ENCODE results near the gene DCAF8.
A peak's percentile ranks its signal among the peaks of the same experiment; 100 is the strongest.
"Not testable (repeated sequence)": the region's sequence is repeated elsewhere in the genome, so short reads cannot be mapped to it uniquely, and the experiment has no call there.

The DCAF8 gene

DNA sequence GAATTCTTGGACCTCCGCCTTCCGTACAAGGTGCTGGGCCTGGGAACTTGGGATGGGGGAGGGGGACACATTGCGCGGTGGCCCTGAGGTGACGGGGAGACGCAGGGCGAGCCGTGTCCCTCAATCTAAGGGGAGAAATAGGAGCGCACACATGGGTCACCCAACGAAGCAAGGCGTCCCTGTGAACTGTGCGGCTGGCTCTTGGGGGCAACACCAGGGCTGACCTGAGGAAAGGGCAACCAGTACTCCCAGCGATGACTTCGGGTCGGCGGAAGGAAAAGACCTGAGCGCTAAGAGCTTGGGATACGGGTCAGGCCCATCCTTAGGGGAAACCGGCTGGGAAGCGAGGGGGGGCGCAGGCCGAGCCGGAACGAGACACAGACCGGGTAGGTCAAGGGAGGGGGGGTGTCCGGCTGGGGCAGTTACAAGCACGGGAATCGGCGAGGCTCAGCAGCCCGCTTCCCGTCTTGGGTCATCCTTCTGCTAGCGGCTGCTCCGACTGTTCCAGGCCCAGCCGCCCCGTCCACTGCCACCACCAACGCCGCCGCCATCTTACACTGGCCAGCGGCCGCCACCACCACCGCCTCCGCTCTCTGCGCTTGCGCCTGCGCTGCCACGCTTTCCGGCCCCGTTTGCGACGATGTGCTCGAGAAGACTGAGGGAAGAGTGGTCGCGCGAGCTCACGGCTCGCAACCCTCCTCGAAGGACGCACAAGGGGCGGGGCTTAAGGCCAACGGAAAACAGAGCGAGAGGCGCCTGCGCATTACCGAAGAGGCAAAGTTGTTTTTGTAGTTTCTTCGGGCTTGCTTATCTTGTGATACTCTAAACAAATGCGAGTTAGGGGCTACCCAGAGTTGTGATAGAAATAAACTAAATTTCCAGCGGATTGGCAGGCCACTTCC, at the start of gene DCAF8:
DCAF8 (minus strand) TSS at position 657 of the 902 bp plus-strand sequence. CDS start 18,541 bp downstream, outside the sequence.
- peak; percentile 99 for DNase-seq

DNA sequence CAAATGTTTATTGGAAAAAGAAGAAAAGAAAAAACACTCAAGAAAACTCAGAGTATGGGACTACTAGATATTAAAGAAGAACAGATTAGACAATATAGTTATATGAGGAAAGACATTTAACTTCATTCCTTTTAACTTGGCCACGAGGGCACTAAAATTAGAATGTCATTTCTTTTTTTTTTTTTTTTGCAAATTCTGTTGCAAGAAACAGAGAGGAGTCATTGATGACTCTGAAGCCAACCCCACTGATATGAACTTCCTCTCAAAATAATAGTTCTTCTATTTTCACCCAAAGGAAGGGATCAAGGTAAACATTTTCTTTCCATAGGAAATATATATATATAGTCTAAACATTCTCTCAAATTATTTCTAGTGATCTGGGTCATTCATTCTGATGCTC, 47.2 kb upstream of the DCAF8 start:
- no peak for DNase-seq

DNA sequence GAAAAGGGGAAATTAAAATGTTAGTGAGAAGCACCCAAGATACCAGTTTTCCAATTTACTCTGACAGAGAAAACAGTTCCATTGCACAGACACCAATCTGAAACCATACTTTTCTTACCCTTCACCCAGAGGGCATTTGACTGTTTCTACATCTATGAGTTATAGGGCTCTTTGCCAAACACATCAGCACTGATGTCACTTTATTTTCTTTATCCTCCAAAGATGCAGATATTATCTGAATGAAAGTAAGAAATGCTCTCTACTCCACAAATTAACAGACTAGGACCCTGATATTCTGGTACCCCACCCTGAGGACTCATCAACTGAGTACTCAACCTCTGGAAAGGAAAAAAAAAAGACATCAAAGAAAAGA, 46.8 kb upstream of the DCAF8 start:
- DNase-seq: no peak

DNA sequence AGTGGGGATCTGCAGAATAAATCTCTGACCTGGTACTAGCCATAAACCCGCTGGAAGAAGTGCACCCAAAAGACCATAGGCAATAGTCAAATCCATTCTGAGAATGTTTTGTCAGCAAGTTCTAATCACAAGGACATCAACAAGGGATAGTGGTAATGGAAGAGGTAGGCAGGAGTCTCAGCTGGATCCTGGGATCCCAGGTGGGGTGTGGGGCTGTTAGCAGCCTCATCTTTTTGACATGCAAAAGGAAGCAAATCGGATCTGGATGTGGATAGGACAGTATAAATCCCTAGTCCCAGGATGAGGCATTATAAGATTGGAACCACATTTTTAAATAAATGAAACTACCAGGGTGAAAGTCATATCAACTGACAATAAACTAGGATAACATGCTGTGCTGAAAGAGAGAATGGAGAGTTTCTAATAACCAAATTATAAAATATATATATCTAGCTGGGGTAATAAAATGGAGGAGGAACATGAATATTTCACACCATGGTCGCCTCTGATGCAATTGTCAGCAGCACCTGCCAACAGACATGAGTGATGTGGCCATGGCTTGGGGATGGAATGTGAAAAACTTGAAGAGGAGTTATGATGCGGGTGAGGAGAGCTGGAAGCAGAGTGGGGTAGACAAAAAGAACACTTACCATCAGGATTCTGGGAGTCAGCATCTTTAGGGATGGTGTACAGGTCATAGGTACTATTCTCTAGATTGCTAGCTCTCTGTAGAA, 46.3 kb upstream of the DCAF8 start:
- DNase-seq: no peak

DNA sequence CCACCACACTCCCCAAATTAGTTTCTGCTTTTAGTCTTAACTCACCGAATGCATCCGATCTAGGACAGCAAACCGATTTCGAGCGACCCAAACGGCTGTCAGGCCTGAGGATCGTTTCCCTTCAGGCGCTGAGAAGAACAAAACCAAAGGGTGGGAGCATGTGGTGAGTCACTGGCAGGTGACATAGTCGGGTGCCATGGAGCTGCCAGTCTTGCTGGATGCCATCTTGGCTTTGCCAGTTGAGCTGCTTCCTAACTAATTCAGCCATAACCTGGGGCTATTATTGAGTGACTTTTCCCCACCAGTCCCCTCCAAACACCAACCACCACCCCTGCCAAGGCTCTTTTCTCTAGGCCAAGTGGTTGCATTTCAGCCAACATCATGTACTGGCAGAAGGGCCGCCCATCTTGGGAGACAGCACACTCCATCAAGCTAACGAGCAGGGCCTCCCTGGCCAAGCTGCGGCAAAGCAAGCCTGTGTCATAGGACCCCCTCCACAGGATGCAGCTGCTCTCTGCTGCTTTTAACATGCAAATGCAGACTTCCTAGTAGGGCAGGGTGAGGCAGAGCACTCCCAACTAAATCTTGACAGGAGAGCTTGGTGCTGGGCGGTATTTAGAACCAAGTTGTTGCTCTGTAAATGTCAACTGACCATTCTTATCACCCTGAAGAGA, 44.9 kb upstream of the DCAF8 start:
- DNase-seq: no peak

DNA sequence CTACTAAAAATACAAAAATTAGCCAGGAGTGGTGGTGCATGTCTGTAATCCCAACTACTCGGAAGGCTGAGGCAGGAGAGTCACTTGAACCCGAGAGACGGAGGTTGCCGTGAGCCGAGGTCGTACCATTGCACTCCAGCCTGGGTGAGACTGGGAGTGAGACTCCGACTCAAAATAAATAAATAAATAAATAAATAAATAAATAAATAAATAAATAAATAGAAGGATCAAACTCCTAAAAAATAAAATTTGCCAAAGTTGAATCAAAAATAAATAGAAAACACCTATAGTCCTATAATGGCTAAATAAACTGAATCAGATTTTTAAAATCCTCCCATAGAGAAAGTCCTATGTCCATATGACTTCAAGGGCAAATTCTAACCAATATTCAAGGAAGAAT, 37.8 kb upstream of the DCAF8 start:
- DNase-seq: no peak

DNA sequence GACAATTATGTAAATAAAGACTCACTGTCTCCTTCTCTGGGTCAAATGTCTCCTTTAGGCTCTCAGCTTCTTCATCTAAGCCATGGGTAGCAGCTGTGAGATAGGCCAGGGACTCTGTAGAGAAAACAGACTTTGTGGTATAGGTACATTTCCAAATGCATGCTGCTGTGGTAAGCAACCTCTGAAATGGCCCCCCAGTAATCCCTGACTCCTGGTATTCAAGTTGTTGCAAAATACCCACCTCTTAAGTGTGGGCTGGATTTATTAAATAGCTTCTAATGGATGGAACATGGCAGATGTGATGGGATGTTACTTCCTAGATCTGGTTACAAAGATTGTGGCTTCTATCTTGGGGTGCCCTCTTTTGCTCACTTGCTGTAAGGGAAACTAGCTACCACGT, 33.7 kb upstream of the DCAF8 start:
- no peak for DNase-seq

DNA sequence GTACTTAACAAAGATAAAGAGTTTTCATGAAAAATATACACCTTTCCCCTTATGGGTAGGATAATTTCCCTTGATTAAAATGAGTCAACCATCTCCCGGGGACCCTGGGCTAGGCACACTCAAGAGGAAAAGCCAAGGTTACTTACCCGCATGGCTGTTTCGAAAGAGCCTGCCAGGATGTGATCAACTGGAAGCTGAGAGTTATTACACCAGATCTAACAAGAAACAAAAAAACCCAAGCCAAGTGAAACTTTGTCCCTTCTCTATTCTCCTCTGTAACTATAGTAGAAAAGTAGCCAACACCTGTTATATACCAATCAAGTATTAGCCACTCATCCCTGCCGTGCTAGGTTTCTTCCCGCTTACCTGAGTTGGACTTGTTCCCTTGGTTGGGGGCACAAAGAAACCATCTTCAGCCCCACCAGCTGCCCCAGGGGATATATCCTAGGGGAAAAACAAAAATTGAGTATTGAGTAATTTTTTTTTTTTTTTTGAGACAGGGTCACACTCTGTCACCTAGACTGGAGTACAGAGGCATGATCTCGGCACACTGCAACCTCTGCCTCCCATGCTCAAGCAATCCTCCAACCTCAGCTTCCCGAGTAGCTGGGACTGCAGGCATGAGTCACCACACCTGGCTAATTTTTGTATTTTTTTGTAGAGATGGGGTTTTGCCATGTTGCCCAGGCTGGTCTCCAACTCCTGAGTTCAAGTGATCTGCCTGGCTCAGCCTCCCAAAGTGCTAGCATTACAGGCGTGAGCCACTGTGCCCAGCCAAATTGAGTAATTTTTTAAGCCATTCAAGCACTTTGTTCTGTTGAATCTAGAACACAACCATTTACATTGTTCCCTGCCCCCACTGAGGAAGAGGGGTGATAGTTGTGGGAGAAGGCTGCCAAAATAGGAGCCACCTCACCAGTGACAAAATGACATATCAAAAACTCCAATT, 30.9 kb upstream of the DCAF8 start:
- DNase-seq: no peak

DNA sequence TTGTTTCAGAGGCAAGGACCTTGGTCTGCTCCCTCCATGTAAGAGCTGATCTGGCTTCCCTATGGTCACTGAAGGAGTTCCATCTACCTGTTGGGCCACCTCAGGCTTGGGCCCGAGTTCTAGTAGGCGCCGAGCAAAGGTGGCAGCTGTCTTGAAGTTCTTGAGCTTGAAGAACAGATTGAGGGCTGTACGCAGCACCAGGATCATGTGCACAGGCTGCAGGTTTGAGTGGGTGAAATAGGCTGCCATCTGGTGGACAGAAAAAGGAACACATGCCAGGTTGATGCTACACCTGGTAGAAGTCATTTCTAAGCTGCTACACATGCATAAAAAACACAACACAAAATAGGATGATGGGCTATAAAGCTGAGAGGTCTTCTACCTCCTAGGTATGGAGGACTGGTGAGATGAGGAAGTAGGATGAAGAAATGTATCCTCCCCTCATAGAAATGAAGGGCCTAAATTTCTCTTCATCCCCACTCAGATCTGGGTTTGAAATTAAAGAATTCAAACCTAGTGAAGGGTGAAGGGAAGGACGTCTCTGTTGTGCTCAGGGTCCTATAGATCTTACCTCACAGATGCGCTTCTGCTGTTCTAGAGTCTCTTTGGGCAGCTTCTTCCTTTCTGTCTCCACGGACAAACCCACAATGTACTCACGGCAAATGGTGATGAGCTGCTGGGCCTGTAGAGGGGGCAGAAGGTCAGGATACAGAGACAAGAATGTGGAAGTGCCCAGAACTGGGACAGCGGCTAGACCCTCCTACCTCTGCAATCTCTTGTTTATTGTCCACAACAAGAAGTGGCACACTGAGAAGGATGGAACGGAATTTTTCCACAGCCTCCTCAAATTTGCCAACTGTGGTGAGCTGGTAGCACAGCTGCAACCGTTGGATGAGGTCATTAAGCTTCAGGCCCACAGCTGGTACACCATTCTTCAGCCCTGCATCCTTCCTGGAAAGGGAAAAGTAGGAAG, 29.2 kb upstream of the DCAF8 start:
- peak; percentile 68 for DNase-seq

DNA sequence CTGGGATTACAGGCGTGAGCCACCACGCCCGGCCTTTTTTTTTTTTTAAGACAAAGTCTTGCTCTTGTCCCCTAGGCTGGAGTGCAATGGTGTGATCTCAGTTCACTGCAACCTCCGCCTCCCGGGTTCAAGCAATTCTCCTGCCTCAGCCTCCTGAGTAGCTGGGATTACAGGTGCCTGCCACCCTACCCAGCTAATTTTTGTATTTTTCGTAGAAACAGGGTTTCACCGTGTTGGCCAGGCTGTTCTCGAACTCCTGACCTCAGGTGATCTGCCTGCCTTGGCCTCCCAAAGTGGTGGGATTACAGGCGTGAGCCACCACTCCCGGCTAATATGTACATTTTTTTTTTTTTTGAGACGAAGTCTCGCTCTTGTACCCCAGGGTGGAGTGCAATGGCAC, 25.4 kb upstream of the DCAF8 start:
- DNase-seq: not testable (repeated sequence)

DNA sequence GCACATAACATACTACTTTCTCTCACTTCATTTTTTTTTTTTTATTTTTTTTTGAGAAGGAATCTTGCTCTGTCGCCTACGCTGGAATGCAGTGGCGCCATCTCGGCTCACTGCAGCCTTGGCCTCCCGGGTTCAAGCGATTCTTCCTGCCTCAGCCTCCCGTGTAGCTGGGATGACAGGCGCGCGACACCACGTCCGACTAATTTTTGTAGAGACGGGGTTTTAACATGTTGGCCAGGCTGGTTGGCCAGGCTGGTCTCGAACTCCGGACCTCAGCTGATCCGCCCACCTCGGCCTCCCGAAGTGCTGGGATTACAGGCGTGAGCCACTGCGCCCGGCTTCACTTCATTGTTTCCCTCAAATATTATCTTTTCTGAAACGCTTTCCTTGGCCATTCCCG, 23.2 kb upstream of the DCAF8 start:
- DNase-seq: no peak

DNA sequence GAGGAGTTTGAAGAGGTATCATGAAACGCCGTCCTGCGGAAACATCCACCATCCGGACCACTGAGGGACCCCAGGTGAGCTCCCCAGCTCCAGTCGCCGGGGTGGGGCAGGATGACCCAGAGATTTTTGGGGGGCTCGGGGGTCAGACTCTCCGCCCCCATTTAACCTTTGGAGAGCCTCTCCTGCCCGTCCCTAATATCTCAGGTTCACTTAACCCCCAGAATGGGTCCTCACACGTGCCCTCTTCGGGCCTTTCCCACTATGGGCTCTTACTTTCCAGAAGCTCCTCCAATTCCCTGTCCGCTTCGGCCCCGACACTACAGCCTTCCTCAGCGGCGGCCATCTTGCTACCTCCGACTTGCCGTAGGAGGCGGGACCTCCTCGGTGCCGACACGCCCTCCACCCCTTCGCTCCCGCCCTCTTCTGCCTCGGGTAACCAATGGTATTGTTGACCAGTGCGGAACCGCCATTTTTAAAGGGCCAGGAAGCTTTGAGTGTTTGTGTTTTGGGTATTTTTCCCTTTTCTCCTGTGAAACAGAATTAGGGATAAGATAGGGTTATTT, 22.5 kb upstream of the DCAF8 start, which contains the start of gene PEX19:
PEX19 (minus strand) TSS at position 352 of the 563 bp plus-strand sequence; CDS start at position 343, 9 bp downstream.
- peak; percentile 97 for DNase-seq

DNA sequence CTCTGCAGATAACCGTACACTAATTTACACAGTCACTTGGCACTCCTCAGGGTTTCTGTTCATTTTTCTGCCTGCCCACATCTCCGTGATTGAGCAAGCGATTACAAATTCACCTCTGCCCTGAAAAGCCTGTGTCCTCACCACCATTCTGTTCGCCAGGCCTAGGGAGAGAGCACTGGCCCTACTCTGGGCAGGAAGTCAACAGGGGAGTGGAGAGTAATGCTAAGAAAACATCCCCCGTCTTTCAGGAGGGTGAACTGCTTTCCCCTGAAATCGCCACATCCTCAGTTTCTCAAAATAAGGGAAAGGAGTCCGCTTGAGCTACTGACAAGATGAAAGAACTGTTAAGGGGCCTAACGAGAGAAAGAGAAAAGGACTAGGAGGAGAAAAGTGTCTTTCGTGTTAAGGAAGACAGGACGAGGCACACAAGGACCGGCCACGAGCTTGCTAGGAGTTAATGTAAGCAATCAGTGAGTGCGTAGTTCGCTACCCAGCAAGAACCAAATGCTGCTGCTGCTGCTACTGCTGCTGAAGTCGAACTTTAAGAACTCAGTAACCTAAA, 22.0 kb upstream of the DCAF8 start:
- DNase-seq: peak; percentile 51

DNA sequence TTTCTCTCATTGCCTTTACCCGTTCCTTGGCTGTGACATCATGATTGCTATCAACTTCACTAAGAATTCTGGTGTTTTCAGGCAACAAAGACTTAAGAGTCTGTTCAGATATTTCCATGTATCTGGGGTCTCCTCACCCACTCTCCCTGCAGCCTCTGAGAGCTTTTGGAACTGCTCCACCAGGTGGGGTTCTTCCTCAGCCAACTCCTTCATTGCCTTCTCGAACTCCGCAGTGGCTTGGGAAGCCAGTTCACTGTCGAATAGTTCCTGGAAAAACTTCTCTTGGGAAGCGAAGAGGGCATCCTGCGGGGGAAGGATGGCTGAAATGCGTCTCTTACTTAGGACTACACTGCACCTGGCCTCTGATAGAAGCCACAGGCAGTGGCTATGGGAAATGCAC, 20.5 kb upstream of the DCAF8 start:
- DNase-seq: no peak

DNA sequence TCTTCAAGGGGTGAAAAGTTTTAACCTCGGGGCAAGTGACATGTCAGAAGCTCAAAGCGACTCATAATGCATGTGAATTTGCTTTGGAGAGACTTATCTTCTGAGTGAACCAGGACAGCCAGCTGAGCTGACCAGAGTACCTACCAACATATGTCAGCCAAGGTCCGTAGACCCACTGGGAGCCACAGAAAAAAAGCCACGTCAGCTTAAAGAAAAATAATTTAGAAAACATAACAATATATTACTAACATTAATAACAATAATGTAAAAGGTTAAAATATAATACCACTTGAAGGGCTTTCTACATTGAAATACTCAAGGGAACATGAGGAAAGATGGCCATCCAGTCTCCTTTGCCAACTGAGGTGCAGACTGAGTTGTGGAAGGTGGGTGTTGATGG, 15.6 kb upstream of the DCAF8 start:
- DNase-seq: no peak

DNA sequence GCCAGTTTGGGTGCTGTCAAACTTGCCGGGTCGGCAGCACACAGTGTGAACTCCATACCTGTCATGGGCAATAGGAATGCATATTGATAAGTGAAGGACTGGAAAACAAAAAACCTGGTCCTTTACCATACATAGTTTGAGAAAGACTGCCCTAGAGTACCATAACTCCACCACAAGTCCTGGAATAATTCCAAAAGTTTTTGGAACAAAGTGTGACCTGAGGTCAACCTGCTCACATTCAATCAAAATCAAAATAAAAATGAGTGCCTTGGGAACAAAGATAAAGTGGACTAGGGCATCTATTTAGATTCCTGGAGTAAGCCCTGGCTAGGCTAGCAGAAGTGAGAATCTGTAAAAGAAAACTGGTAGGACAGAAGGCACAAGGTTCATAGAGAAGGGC, 15.0 kb upstream of the DCAF8 start:
- DNase-seq: no peak

DNA sequence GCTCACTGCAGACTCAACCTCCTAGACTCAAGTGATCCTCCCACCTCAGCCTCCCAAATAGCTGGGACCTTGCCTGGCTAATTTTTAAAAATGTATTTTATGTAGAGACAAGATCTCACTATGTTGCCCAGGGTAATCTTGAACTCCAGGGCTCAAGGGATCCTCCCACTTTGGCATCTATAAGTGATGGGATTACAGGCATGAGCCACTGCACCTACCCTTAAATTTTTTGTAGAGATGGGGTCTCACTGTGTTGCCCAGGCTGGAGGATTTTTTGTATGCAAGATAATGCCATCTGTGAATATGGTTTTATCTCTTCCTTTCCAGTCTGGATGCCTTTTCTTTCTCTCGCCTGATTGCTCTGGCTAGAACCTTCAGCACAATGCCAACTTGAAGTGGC, 8.7 kb upstream of the DCAF8 start:
- DNase-seq: no peak

DNA sequence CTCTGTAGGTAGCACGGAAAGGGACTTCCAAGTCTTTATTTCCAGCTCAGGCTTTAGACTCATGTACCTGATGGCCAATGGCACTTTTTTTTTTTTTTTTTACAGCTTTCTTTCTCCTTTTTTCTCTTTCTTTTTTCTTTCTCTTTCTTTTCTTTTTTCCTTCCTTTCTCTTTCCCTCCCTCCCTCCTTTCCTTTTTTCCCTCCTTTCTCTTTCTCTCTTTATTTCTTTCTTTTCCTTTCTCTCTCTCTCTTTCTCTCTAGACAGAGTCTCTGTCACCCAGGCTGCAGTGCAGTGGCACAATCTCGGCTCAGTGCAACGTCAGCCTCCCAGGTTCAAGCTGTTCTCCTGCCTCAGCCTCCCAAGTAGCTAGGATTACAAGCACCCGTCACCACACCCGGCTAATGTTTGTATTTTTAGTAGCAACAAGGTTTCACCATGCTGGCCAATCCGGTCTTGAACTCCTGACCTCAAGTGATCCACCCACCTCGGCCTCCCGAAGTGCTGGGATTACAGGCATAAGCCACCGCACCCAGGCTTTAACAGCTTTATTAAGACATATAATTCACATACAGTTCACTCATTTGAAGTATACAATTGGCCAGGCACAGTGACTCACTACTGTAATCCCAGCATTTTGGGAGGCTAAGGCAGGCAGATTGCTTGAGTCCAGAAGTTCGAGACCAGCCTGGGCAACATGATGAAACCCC, 5.1 kb upstream of the DCAF8 start:
- no peak for DNase-seq

DNA sequence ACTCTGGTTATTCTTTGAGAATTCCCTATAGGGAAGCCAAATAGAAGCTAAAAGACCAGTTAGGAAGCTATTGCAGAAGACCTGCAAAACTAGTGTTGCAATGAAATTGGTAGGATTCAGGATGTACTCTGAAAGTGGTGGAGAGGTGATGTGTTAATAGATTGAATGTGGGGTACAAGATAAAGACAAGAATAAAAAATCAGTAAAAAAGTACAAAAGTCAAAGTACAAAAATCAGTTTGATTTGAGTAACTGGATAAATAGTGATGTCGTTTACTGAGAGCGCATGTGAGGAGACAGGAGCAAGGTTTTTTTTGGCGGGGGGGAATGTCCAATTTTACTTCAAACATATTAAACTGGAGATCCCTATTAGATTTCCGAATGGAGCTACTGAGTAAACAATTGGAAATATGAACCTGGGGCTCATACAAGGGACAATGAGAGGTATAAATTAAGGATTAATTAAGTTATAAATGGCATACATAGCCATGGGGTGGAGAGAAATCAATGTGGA, 2.5 kb upstream of the DCAF8 start:
- peak; percentile 20 for DNase-seq

DNA sequence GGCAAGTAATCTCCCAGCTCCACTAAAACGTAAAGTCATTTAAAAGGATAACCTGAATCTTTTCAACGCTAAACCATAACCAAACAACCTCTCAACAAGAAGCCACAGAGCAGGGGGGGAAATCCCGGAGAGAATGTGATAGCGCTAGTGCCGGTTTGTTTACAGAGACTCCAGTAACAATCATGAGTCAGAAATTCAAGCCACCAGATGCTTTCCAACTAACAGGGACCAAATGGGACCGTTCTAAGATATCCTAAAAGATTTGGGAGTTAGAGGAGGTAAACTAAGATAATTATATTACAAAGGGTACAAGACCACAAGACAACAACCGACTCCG, 825 bp downstream of the DCAF8 start:
- peak; percentile 71 for DNase-seq

All from NCI-H69 (cell line).